ENCODE data around the gene FAM72B.
"Not testable (repeated sequence)": the region's sequence is repeated elsewhere in the genome, so short reads cannot be mapped to it uniquely, and the experiment has no call there.

FAM72B gene

DNA sequence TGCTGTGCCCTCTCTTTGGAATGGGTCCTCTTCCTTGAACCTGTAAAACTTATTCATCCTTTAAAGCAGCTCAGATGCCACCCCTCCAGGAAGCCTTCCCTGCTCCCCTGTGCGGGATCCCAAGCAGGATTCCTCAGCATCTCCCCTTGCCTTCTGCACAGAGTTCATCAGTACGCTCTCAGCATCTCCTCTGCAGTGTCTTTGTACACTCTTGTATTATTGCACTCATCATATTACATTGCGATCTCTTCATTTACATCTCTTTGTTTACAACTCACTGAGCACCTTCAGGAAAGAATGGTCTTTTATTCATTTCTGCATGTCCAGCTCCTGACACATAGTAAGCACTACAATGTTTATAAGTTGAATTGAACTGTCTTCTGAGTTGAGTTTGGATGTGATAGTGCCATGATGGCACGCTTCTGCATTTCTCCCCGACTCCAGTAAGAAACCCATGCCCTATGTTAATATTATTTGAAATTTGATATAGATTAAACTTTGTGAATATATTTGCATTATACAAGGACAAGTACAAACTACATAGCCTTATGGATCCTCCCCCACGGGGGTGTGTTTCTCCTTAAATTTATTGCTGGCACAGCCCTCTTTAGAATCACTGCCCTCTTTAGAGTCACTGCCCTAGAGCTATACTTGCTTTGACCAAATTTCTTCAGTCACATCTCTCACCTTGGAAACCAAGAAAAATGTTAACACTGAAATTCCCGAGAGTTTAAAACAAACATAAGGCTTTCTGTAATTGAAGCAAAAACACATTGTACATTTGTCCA, 13.1 kb upstream of the FAM72B start:
- not testable (repeated sequence) for H3K79me1 ChIP-seq (ENCODE audit: low read length); H3K23ac ChIP-seq (ENCODE audit: low read length); H3K4me3 ChIP-seq (ENCODE audit: low read length); H2BK15ac ChIP-seq (replicated peaks; ENCODE audit: low read depth); H2AK5ac ChIP-seq (ENCODE audit: low read length); H3K27me3 ChIP-seq (ENCODE audit: insufficient read depth, low read length, poor library complexity); H3K4me2 ChIP-seq (ENCODE audit: low read length); H3K4me1 ChIP-seq (ENCODE audit: control insufficient read depth, low read depth, low read length); H3K4ac ChIP-seq (ENCODE audit: low read depth, low read length); H3K79me2 ChIP-seq (ENCODE audit: control insufficient read depth, insufficient read depth, low read length); H3K56ac ChIP-seq (ENCODE audit: low read length); H3K9ac ChIP-seq (ENCODE audit: low read length); H3K36me3 ChIP-seq (ENCODE audit: control insufficient read depth, insufficient read depth, low read length); H3K27ac ChIP-seq (ENCODE audit: low read depth, low read length); H2BK5ac ChIP-seq (ENCODE audit: low read length); H3K18ac ChIP-seq (ENCODE audit: low read length); H2BK120ac ChIP-seq (ENCODE audit: low read depth, low read length); H4K5ac ChIP-seq (ENCODE audit: low read length); H4K8ac ChIP-seq (ENCODE audit: low read depth, low read length); DNase-seq
- no CpG with 5 or more reads among the region's 7 CpGs for WGBS (ENCODE audit: extremely low coverage, insufficient coverage, low lambda C conversion rate)

- WGBS (ENCODE audit: extremely low coverage, insufficient coverage, low lambda C conversion rate), result no CpG with 5 or more reads among the region's 2 CpGs
- H2AK5ac ChIP-seq (ENCODE audit: low read length); H3K56ac ChIP-seq (ENCODE audit: low read length); H2BK15ac ChIP-seq (replicated peaks; ENCODE audit: low read depth); H3K18ac ChIP-seq (ENCODE audit: low read length); H3K27me3 ChIP-seq (ENCODE audit: insufficient read depth, low read length, poor library complexity); H3K36me3 ChIP-seq (ENCODE audit: control insufficient read depth, insufficient read depth, low read length); H3K79me2 ChIP-seq (ENCODE audit: control insufficient read depth, insufficient read depth, low read length); H3K4ac ChIP-seq (ENCODE audit: low read depth, low read length); H3K23ac ChIP-seq (ENCODE audit: low read length); H4K5ac ChIP-seq (ENCODE audit: low read length); H3K4me2 ChIP-seq (ENCODE audit: low read length); H3K9ac ChIP-seq (ENCODE audit: low read length); H3K27ac ChIP-seq (ENCODE audit: low read depth, low read length); H2BK120ac ChIP-seq (ENCODE audit: low read depth, low read length); H2BK5ac ChIP-seq (ENCODE audit: low read length); H3K79me1 ChIP-seq (ENCODE audit: low read length); H3K4me3 ChIP-seq (ENCODE audit: low read length); DNase-seq; H4K8ac ChIP-seq (ENCODE audit: low read depth, low read length); H3K4me1 ChIP-seq (ENCODE audit: control insufficient read depth, low read depth, low read length): not testable (repeated sequence)
Observed at GRCh38 chr1:121192512-121192911, 8.4 kb upstream of the FAM72B start.

- H3K79me2 ChIP-seq (ENCODE audit: control insufficient read depth, insufficient read depth, low read length); H2BK5ac ChIP-seq (ENCODE audit: low read length); H3K4me3 ChIP-seq (ENCODE audit: low read length); H3K23ac ChIP-seq (ENCODE audit: low read length); H2BK15ac ChIP-seq (replicated peaks; ENCODE audit: low read depth); H3K27me3 ChIP-seq (ENCODE audit: insufficient read depth, low read length, poor library complexity); H2AK5ac ChIP-seq (ENCODE audit: low read length); H3K4ac ChIP-seq (ENCODE audit: low read depth, low read length); H3K36me3 ChIP-seq (ENCODE audit: control insufficient read depth, insufficient read depth, low read length); H2BK120ac ChIP-seq (ENCODE audit: low read depth, low read length); H3K18ac ChIP-seq (ENCODE audit: low read length); H3K56ac ChIP-seq (ENCODE audit: low read length); H3K4me2 ChIP-seq (ENCODE audit: low read length); H3K4me1 ChIP-seq (ENCODE audit: control insufficient read depth, low read depth, low read length); H3K79me1 ChIP-seq (ENCODE audit: low read length); H3K27ac ChIP-seq (ENCODE audit: low read depth, low read length); H3K9ac ChIP-seq (ENCODE audit: low read length); H4K5ac ChIP-seq (ENCODE audit: low read length); H4K8ac ChIP-seq (ENCODE audit: low read depth, low read length); DNase-seq: not testable (repeated sequence)
- no CpG with 5 or more reads among the region's 5 CpGs for WGBS (ENCODE audit: extremely low coverage, insufficient coverage, low lambda C conversion rate)
Observed at GRCh38 chr1:121187914-121188313, 3.8 kb upstream of the FAM72B start.

DNA sequence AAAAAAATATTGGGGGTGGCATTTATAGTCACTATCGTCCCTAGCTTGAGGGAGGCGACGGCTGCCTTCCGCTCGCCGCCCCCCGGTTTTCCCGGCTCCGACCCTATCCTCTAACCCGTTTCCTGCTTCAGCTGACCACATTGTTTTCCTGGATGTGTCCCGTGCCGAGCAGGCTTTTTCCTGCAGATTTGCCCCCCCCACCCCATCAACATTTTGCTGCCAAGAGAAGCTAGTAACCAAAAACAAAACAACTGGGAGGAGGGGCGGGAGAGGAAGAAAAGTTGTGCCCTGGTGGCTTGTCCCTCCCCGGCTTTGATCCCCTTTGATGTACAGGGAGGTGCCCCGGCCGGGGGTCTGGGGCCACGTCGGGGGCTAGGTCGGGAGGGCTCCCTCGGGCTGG, 2.1 kb upstream of the FAM72B start:
- WGBS (ENCODE audit: extremely low coverage, insufficient coverage, low lambda C conversion rate), result no CpG with 5 or more reads among the region's 20 CpGs
- not testable (repeated sequence) for H3K4me1 ChIP-seq (ENCODE audit: control insufficient read depth, low read depth, low read length); H3K79me2 ChIP-seq (ENCODE audit: control insufficient read depth, insufficient read depth, low read length); H2AK5ac ChIP-seq (ENCODE audit: low read length); H3K56ac ChIP-seq (ENCODE audit: low read length); H3K4me2 ChIP-seq (ENCODE audit: low read length); H4K8ac ChIP-seq (ENCODE audit: low read depth, low read length); DNase-seq; H3K9ac ChIP-seq (ENCODE audit: low read length); H3K23ac ChIP-seq (ENCODE audit: low read length); H2BK120ac ChIP-seq (ENCODE audit: low read depth, low read length); H3K36me3 ChIP-seq (ENCODE audit: control insufficient read depth, insufficient read depth, low read length); H3K18ac ChIP-seq (ENCODE audit: low read length); H3K27me3 ChIP-seq (ENCODE audit: insufficient read depth, low read length, poor library complexity); H3K4me3 ChIP-seq (ENCODE audit: low read length); H3K4ac ChIP-seq (ENCODE audit: low read depth, low read length); H2BK15ac ChIP-seq (replicated peaks; ENCODE audit: low read depth); H3K27ac ChIP-seq (ENCODE audit: low read depth, low read length); H3K79me1 ChIP-seq (ENCODE audit: low read length); H4K5ac ChIP-seq (ENCODE audit: low read length); H2BK5ac ChIP-seq (ENCODE audit: low read length)

DNA sequence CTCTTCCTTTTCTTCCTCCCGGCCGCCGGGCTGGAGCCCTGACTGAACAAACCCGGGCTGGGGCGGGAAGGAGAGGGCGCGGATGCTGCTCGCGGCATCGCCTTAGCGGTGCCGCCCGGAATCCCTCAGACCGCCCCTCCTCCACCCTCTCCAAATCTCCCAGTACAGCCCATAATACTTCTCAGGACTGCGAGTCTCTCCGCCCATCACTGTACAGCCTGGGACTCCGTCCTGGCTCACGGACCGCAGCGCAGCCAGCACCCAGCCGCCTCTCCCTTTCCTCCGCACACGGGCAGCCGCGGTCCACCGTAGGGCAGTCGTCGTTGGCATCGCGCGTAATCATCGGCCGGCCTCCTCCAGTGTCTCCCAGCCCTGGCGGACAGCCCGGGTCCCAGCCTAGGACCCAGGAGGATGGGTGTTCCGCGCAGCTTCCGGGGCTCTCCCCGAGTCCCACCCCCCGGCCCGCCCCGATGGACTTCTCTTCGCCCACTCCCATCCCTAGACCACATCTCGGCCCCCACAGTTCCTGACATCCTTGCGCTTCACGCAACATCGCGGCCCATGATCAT, 1.1 kb upstream of the FAM72B start:
- not testable (repeated sequence) for H4K8ac ChIP-seq (ENCODE audit: low read depth, low read length); H3K4me3 ChIP-seq (ENCODE audit: low read length); H3K4me1 ChIP-seq (ENCODE audit: control insufficient read depth, low read depth, low read length); H3K9ac ChIP-seq (ENCODE audit: low read length); H2BK5ac ChIP-seq (ENCODE audit: low read length); DNase-seq; H3K79me2 ChIP-seq (ENCODE audit: control insufficient read depth, insufficient read depth, low read length); H2BK120ac ChIP-seq (ENCODE audit: low read depth, low read length); H2AK5ac ChIP-seq (ENCODE audit: low read length); H3K79me1 ChIP-seq (ENCODE audit: low read length); H2BK15ac ChIP-seq (replicated peaks; ENCODE audit: low read depth); H3K18ac ChIP-seq (ENCODE audit: low read length); H3K36me3 ChIP-seq (ENCODE audit: control insufficient read depth, insufficient read depth, low read length); H3K4ac ChIP-seq (ENCODE audit: low read depth, low read length); H4K5ac ChIP-seq (ENCODE audit: low read length); H3K4me2 ChIP-seq (ENCODE audit: low read length); H3K27ac ChIP-seq (ENCODE audit: low read depth, low read length); H3K56ac ChIP-seq (ENCODE audit: low read length); H3K23ac ChIP-seq (ENCODE audit: low read length); H3K27me3 ChIP-seq (ENCODE audit: insufficient read depth, low read length, poor library complexity)
- no CpG with 5 or more reads among the region's 48 CpGs for WGBS (ENCODE audit: extremely low coverage, insufficient coverage, low lambda C conversion rate)

DNA sequence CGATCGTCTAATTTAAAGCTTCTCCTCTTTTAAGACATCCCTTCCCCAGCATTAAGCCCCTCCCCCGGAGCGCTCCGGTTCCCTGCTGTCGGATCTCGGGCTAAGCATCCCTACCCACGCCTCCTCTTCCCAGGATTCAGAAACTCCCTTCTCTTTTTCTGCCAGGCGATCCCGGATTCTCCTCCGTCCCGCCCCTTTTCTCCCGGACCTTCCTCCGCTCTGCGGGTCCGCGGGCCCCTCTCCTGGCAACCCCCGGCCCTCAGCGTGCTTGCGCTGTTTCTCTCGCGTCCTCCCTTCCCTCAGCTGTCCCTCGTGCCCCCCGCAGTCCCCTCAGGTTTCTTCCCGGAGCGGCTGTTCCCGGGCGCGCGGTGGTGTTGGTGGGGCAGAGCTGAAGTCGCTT, 273 bp downstream of the FAM72B start:
- H3K36me3 ChIP-seq (ENCODE audit: control insufficient read depth, insufficient read depth, low read length); H3K79me1 ChIP-seq (ENCODE audit: low read length); H2BK15ac ChIP-seq (replicated peaks; ENCODE audit: low read depth); H2BK5ac ChIP-seq (ENCODE audit: low read length); H3K79me2 ChIP-seq (ENCODE audit: control insufficient read depth, insufficient read depth, low read length); H2AK5ac ChIP-seq (ENCODE audit: low read length); H3K4ac ChIP-seq (ENCODE audit: low read depth, low read length); H4K5ac ChIP-seq (ENCODE audit: low read length); H3K9ac ChIP-seq (ENCODE audit: low read length); H2BK120ac ChIP-seq (ENCODE audit: low read depth, low read length); H3K4me2 ChIP-seq (ENCODE audit: low read length); H3K4me1 ChIP-seq (ENCODE audit: control insufficient read depth, low read depth, low read length); H3K23ac ChIP-seq (ENCODE audit: low read length); H3K18ac ChIP-seq (ENCODE audit: low read length); H3K27ac ChIP-seq (ENCODE audit: low read depth, low read length); H4K8ac ChIP-seq (ENCODE audit: low read depth, low read length); H3K4me3 ChIP-seq (ENCODE audit: low read length); H3K27me3 ChIP-seq (ENCODE audit: insufficient read depth, low read length, poor library complexity): not testable (repeated sequence)
- WGBS (ENCODE audit: extremely low coverage, insufficient coverage, low lambda C conversion rate), result no CpG with 5 or more reads among the region's 31 CpGs
- H3K56ac ChIP-seq (ENCODE audit: low read length), result peak overlapping the region; percentile 60
- DNase-seq, result peak; percentile 34

All from mesendoderm (in vitro differentiated cells).